GM19395 (cell line): ENCODE measurements around the gene PLA2R1.
A peak's percentile ranks its signal among the peaks of the same experiment; 100 is the strongest.

Source experiments
- ATAC-seq: cut with Tn5 transposase; IDR thresholded peaks from one replicate; pipeline ENCODE4 v1.9.1; 2021; ENCODE audit warnings: mild to moderate bottlenecking, moderate library complexity; ENCODE audit not compliant: unreplicated experiment

The PLA2R1 gene

GRCh38 chr2:159938395-159938794 lies 124.0 kb downstream of the PLA2R1 start:
- ATAC-seq: no peak

GRCh38 chr2:159936471-159936870 lies 125.9 kb downstream of the PLA2R1 start:
- no peak for ATAC-seq

GRCh38 chr2:159933727-159934049 lies 128.7 kb downstream of the PLA2R1 start:
- ATAC-seq: peak; percentile 91

GRCh38 chr2:159933040-159933726 lies 129.2 kb downstream of the PLA2R1 start:
- ATAC-seq: peak; percentile 62

GRCh38 chr2:159926695-159927094 lies 135.7 kb downstream of the PLA2R1 start:
- ATAC-seq: no peak

- ATAC-seq: no peak
Observed at GRCh38 chr2:159925975-159926374, 136.4 kb downstream of the PLA2R1 start.

- ATAC-seq: peak; percentile 64
Observed at GRCh38 chr2:159922563-159922962, 139.9 kb downstream of the PLA2R1 start.

GRCh38 chr2:159921752-159922404 lies 140.5 kb downstream of the PLA2R1 start:
- ATAC-seq: peak; percentile 93

- no peak for ATAC-seq
Observed at GRCh38 chr2:159916511-159916910, 145.9 kb downstream of the PLA2R1 start.

GRCh38 chr2:159913900-159914299 lies 148.5 kb downstream of the PLA2R1 start:
- no peak for ATAC-seq

- no peak for ATAC-seq
Observed at GRCh38 chr2:159912580-159912979, 149.8 kb downstream of the PLA2R1 start.

- ATAC-seq: no peak
Observed at GRCh38 chr2:159910951-159911350, 151.5 kb downstream of the PLA2R1 start.

- ATAC-seq: no peak
Observed at GRCh38 chr2:159908623-159909022, 153.8 kb downstream of the PLA2R1 start.

GRCh38 chr2:159907909-159908308 lies 154.5 kb downstream of the PLA2R1 start:
- ATAC-seq: no peak

GRCh38 chr2:159905926-159906714 lies 156.3 kb downstream of the PLA2R1 start:
- ATAC-seq: no peak

- peak; percentile 59 for ATAC-seq
Observed at GRCh38 chr2:159904959-159905305, 157.5 kb downstream of the PLA2R1 start.

- ATAC-seq: peak; percentile 88
Observed at GRCh38 chr2:159904127-159904958, 158.1 kb downstream of the PLA2R1 start, which contains the start of gene LY75. Gene LY75 (minus strand): TSS chr2:159904756.

GRCh38 chr2:159903443-159904126 lies 158.8 kb downstream of the PLA2R1 start:
- peak; percentile 27 for ATAC-seq

- ATAC-seq: no peak
Observed at GRCh38 chr2:159902722-159903121, 159.7 kb downstream of the PLA2R1 start.

GRCh38 chr2:159900343-159900742 lies 162.1 kb downstream of the PLA2R1 start:
- no peak for ATAC-seq
